Suprapubic skin (tissue), 4 donors: ENCODE results near the gene ASB6. TPM values are rescaled to one million over a fixed set of nuclear protein-coding genes. Genes with fewer than 3 reads are reported as not detected.

Source experiments
- DNase-seq, 2 donors: peaks; one replicate each; pipeline ENCODE4 v3.0.0-alpha.2; 2019; ENCODE audit warnings: low spot score in 2 of 2
- H3K27ac ChIP-seq: fragments of 200-600 bp; sonication (generic); one replicate; pipeline ENCODE4 v1.5.1; 2019
- H3K27me3 ChIP-seq: fragments of 200-600 bp; sonication (generic); one replicate; pipeline ENCODE4 v1.5.1; 2019
- H3K36me3 ChIP-seq: fragments of 200-600 bp; sonication (generic); one replicate; pipeline ENCODE4 v1.5.1; 2019
- H3K4me1 ChIP-seq: fragments of 200-600 bp; sonication (generic); one replicate; pipeline ENCODE4 v1.5.1; 2019
- H3K4me3 ChIP-seq: fragments of 200-600 bp; sonication (generic); one replicate; pipeline ENCODE4 v1.5.1; 2019; ENCODE audit warnings: mild to moderate bottlenecking
- H3K9me3 ChIP-seq: fragments of 200-600 bp; sonication (generic); one replicate; pipeline ENCODE4 v1.5.1; 2019
- EP300 ChIP-seq: sonication (generic); formaldehyde crosslinking; IDR thresholded peaks from one replicate; pipeline ENCODE4 v1.6.1; 2017; ENCODE audit warnings: antibody characterized with exemption
- POLR2A ChIP-seq, 2 donors: fragments of 450-650 bp; IDR thresholded peaks; one replicate each; pipeline ENCODE4 v1.6.1; 2017; ENCODE audit warnings: antibody characterized with exemption in 2 of 2, mild to moderate bottlenecking in 2 of 2, moderate library complexity in 2 of 2
- POLR2AphosphoS5 ChIP-seq, 3 donors: sonication (generic); formaldehyde crosslinking; IDR thresholded peaks; one replicate each; pipeline ENCODE4 v1.6.1; 2017; ENCODE audit warnings: antibody characterized with exemption in 3 of 3
- WGBS: methylation state at CpG from one replicate; pipeline ENCODE4 v1.1.5; 2018; 5-methylcytosine and 5-hydroxymethylcytosine counted together
- total RNA-seq, 4 donors: library from RNA; depleted of rRNA; stranded (reverse); fragments of >200 nt; gene quantifications; one replicate each; pipeline ENCODE4 v1.1.0, GENCODE V29; 2016
- TF ChIP-seq, protein P1 (sequence below), 2 donors: fragments of 200-600 bp in 1 of 2; fragments of 450-650 bp in 1 of 2; sonication (generic) in 1 of 2; IDR thresholded peaks; one replicate each; pipeline ENCODE4 v1.5.1; 2016 to 2019; ENCODE audit warnings: antibody characterized with exemption in 2 of 2, mild to moderate bottlenecking in 1 of 2, moderate library complexity in 1 of 2

ASB6 gene
- total RNA-seq, 4 donors from 2014 or later: 25.6 to 41.5 (median 37.6) TPM

DNA sequence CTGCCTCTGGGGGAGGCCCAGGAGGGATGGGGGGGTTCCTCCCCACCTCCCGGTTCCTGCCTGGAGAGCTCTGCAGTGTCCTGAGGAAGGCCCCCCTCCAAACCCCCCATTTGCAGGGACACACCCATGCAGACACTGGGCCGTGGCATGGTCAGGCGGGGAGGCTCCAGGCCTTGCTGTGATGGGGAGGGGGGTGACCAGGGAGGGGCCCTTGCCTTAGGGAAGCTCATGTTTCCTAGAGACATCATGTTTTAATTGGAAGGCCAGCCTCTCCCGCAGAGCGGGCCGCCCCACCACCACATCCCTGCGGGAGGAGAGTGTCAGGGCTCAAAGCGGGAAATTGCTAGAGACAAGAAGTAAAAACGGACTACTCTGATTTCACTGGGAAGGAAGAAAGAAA is 35.5 kb upstream of the ASB6 start:
- Histone ChIP-seq H3K4me1 (peaks cover 35% of the 10 kb centered on the region), H3K27me3 (no peaks in the 10 kb centered on the region), H3K27ac (peak overlapping the region; percentile 47), H3K4me3 (no peak overlapping the region), H3K36me3 (no peaks in the 10 kb centered on the region), H3K9me3 (no peaks in the 10 kb centered on the region)
- no peak for DNase-seq
- TF ChIP-seq EP300 (no peak), POLR2A (IDR thresholded peaks at IDR 0.05) (no peak), POLR2AphosphoS5 (IDR thresholded peaks at IDR 0.05) (no peak)
- TF ChIP-seq, protein P1, sequence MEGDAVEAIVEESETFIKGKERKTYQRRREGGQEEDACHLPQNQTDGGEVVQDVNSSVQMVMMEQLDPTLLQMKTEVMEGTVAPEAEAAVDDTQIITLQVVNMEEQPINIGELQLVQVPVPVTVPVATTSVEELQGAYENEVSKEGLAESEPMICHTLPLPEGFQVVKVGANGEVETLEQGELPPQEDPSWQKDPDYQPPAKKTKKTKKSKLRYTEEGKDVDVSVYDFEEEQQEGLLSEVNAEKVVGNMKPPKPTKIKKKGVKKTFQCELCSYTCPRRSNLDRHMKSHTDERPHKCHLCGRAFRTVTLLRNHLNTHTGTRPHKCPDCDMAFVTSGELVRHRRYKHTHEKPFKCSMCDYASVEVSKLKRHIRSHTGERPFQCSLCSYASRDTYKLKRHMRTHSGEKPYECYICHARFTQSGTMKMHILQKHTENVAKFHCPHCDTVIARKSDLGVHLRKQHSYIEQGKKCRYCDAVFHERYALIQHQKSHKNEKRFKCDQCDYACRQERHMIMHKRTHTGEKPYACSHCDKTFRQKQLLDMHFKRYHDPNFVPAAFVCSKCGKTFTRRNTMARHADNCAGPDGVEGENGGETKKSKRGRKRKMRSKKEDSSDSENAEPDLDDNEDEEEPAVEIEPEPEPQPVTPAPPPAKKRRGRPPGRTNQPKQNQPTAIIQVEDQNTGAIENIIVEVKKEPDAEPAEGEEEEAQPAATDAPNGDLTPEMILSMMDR (IDR thresholded peaks at IDR 0.05): no peak
- WGBS: 43% methylated on average over 8 of the region's 9 CpGs

DNA sequence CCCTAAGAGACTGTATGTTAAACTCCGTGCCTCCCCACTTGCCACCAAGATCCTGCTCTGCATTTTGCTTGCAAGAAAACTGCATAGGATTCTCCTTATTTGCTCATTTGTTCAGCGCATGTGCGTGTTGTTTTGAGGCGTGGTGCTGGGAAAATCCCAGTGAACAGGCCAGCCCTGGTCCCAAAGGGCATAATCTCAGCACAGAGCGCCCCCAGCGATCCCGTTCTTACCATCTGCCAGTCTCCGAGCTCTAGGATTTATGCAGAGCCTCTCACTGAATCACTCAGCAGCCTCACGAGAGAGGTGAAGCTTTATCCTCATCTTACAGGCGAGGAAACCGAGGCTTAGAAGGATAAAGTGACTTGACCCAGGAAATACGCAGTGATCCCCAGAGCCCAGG is 35.0 kb upstream of the ASB6 start:
- WGBS: 46% methylated on average over 8 of the region's 12 CpGs
- Histone ChIP-seq H3K27me3 (no peaks in the 10 kb centered on the region), H3K27ac (peak overlapping the region; percentile 47), H3K4me3 (no peak overlapping the region), H3K36me3 (no peaks in the 10 kb centered on the region), H3K9me3 (no peaks in the 10 kb centered on the region), H3K4me1 (peaks cover 30% of the 10 kb centered on the region)
- DNase-seq: no peak
- TF ChIP-seq EP300 (no peak), POLR2A (IDR thresholded peaks at IDR 0.05) (no peak), POLR2AphosphoS5 (IDR thresholded peaks at IDR 0.05) (peak in 1 of 3 donors; percentile 10)

DNA sequence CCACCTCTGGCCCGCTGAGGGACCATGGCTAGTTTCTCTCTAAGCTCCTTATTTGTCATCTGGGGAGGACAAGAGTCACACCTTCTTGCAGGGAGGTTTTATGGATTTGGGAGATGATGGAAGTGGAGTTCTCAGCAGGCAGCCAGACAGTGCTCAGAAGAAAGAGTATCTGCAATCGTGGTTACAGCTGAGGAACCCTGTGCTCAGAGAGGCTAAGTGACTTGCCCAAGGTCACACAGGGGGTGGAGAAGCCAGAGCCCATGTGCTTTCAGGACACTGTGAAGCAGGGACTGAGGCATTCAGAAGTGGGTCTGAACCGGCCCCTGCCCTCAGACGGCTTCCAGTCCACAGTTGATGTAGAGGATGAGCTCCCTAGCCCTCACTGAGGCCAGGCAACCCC is 34.3 kb upstream of the ASB6 start:
- TF ChIP-seq, protein P1 (IDR thresholded peaks at IDR 0.05): no peak
- TF ChIP-seq EP300: no peak
- no peak for TF ChIP-seq POLR2A (IDR thresholded peaks at IDR 0.05)
- no peak for TF ChIP-seq POLR2AphosphoS5 (IDR thresholded peaks at IDR 0.05)
- Histone ChIP-seq H3K27me3 (no peaks in the 10 kb centered on the region), H3K27ac (peak overlapping the region; percentile 22), H3K4me1 (peaks cover 32% of the 10 kb centered on the region), H3K9me3 (no peaks in the 10 kb centered on the region), H3K36me3 (no peaks in the 10 kb centered on the region), H3K4me3 (no peak overlapping the region)
- 41% methylated on average over 4 of the region's 4 CpGs for WGBS
- DNase-seq: no peak

DNA sequence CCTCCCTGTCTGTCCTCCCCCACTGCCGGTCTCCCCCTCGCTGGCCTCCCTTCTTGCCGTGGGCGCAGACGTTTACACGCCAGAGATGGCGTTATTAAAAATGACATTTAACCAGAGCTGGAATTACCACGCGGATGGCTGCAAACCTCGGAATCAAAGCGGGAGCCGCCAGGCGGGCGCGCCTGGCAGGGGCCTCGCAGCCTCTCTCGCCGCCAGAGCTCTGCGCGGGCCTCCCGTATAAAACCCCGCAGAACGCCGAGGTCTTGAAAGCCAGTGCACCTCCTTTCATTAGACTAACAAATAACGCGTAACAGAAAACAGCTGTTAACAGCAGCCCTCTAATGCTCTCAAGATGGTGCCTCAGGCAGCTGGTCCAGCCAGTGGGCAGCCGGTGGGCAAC is 33.7 kb upstream of the ASB6 start:
- WGBS: 74% methylated on average over 15 of the region's 27 CpGs
- no peaks in the 10 kb centered on the region for H3K36me3 ChIP-seq
- DNase-seq: no peak
- H3K27me3 ChIP-seq: no peaks in the 10 kb centered on the region
- H3K9me3 ChIP-seq: no peaks in the 10 kb centered on the region
- no peak overlapping the region for H3K4me3 ChIP-seq
- H3K27ac ChIP-seq: peak overlapping the region; percentile 30
- TF ChIP-seq EP300: no peak
- no peak for TF ChIP-seq POLR2A (IDR thresholded peaks at IDR 0.05)
- no peak for TF ChIP-seq POLR2AphosphoS5 (IDR thresholded peaks at IDR 0.05)
- TF ChIP-seq, protein P1 (IDR thresholded peaks at IDR 0.05): no peak
- H3K4me1 ChIP-seq: peaks cover 37% of the 10 kb centered on the region

DNA sequence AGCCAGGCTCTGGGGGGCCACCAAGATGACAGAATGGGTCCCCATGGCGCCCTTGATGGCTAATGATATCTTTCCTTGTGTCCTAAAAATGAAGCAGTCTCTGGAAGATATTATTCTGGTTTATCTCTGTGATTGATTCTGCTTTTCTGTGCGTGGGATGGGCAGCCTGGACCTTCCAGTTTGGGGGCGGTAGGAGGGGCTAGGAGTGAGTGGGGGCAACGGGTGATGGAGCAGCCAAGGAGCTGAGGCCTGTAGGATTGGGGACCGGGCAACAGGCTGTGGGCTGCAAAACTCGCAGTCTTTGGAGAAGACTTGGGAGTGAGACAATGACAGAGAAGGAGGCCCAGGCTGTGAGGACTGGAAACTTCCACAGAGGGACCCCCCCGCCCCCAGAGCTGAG is 32.3 kb upstream of the ASB6 start:
- H3K4me1 ChIP-seq: peaks cover 40% of the 10 kb centered on the region
- no peak for DNase-seq
- H3K27me3 ChIP-seq: no peaks in the 10 kb centered on the region
- no peak overlapping the region for H3K4me3 ChIP-seq
- 70% methylated on average over 7 of the region's 7 CpGs for WGBS
- TF ChIP-seq POLR2A (IDR thresholded peaks at IDR 0.05) (no peak), EP300 (no peak), POLR2AphosphoS5 (IDR thresholded peaks at IDR 0.05) (no peak)
- TF ChIP-seq, protein P1 (IDR thresholded peaks at IDR 0.05): no peak
- no peaks in the 10 kb centered on the region for H3K36me3 ChIP-seq
- H3K9me3 ChIP-seq: no peaks in the 10 kb centered on the region
- H3K27ac ChIP-seq: no peak overlapping the region

DNA sequence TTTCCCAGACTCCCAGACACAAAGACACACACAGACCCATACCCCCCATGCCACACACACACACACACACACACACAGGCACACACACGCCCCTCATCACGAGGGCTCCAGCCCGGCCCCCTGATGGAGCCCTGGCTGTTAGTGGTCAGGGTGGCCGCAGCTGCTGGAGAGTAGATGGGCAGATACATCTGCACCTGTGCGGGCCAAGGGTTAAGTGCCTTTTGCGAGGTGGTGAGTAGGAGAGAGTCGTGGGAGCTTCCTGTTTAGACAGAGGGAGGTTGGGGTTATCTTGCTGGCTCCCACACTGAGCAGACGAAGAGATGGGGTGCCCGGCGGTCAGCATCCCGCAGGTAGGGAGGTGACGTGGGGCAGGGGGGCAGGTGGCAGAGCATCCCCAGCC is 31.7 kb upstream of the ASB6 start:
- Histone ChIP-seq H3K9me3 (no peaks in the 10 kb centered on the region), H3K27ac (no peak overlapping the region), H3K4me1 (peaks cover 42% of the 10 kb centered on the region), H3K27me3 (no peaks in the 10 kb centered on the region), H3K4me3 (no peak overlapping the region), H3K36me3 (no peaks in the 10 kb centered on the region)
- no peak for TF ChIP-seq EP300
- no peak for DNase-seq
- 77% methylated on average over 12 of the region's 12 CpGs for WGBS
